Stimulated activated naive CD8-positive, alpha-beta T cell treated with anti-CD3 and anti-CD28 coated beads, Interleukin-15, Interleukin-2, amounts not matched to agents 100 U/mL and 50 U/mL, for 24 hours (primary cell): ENCODE measurements around the gene ADGRV1.
"Not testable (repeated sequence)": the region's sequence is repeated elsewhere in the genome, so short reads cannot be mapped to it uniquely, and the experiment has no call there.

Source experiments
- ATAC-seq: fragments of 150-1000 bp; cut with Tn5 transposase; one replicate; pipeline ENCODE4 v1.10.0; 2021
- DNase-seq: peaks from one replicate; pipeline ENCODE4 v3.0.0; 2021

ADGRV1 gene

DNA sequence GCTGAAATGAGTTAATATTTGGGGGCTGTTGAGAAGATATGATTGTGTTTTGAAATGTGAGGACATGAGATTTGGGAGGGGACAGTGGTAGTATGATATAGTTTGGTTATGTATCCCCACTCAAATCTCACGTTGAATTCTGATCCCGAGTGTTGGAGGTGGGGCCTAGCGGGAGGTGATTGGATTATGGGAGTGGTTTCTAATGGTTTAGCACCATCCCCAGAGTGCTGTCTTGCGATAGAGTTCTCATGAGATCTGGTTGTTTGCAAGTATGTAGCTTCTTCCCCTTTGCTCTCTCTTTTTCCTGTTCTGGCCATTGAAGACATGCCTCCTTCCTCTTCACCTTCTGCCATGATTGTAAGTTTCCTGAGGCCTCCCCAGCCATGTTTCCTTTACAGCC lies 438.5 kb downstream of the ADGRV1 start:
- ATAC-seq (no peak), DNase-seq (no peak)

DNA sequence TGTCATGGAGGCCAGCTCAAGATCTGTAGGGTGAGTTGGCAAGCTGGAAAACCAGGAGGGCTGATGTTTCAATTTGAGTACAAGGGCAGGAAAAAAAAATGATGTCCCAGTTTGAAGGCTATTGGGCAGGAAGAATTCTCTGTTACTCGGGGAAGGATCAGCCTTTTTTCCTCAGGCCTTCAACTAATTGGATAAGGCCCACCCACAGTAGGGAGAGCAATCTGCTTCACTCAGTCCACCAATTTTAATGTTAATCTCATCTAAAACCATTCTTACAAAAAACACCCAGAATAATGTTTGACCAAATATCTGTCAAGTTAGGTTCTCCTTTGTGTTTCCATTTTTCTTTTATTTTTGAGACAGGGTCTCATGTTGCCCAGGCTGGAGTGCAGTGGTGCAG lies 442.1 kb downstream of the ADGRV1 start:
- DNase-seq (no peak), ATAC-seq (no peak)

DNA sequence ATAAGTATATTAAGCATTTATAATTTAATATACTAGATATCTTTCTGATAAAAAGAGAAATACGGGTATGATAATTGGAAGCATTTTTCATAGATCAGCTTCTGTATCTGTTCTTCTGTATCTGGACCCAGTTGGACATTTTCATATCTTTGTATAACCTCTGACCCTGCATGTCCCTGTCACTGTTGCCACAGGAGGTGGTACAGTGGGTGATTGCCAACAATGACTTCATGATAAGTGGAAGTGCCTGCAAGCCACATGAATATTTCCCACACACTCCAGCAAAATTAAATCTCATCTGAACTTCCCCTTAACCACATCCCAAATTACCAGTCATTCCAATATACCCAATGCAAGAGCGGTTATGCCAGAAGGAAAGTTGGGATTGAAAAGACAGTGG lies 448.1 kb downstream of the ADGRV1 start:
- ATAC-seq = no peak
- DNase-seq = no peak

DNA sequence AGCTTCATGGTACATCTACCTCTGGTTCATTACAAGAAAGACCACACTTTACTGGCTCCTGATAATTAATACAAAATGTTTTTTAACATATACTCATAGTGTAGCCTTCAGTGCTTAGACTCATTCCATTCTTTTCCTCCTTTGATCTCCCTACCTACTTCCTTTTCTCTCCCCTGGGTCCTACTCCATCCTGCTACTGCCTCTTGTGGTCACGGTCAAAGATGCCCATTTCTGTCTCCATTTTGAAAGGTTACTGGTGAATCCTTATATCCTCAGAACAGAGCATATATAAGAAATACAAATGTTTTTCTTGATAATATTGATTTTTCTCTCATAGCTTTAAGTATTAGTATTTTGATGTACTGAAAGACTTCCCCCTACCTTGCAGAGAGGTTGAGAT lies 448.7 kb downstream of the ADGRV1 start:
- ATAC-seq (no peak), DNase-seq (no peak)

DNA sequence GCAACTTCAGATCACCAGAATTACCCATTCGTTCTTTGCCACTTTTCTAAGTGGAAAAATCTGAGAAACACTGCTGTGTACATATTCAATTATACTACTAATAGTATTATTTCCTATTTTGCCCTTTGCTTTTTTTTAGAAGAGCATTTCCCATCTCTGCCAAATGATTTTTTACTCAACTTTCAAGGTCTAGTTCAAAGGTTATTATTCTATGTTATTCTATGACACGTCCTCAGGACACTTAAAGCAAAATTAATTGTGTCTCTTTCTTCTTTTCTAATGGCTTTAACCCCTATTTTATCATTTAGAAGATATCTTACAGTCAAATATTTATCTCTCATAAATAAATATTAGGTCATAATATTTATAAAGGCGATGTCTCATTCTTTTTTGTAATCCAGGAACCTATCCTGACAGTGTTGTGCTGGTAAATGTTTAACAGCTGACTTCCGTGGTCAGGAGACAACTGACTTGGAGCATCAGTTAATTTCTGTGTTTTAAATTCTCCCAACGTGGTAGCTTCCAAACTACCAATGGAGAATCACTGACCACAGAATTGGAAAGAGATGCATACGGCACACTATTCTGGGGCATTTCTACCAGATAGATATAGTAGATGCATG lies 449.3 kb downstream of the ADGRV1 start:
- no peak for DNase-seq

DNA sequence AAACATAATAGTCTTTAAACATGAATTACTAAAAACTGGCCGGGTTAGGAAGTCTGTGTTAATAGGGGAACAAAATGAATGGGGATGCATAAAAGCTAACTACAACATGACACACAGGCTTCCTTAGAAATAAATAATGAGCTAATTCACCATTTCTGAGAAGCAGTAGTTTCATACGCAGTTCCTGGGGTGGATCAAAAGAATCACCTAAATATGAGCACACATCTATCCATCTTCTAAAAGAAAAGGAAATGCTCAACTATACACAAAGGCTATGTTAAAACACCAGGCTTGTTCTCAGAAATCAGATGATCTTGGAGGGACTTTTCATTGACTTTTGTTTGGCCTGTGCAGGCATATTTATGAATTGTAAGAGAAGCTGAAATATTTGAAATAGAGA lies 451.5 kb downstream of the ADGRV1 start:
- ATAC-seq = no peak
- no peak for DNase-seq

More for the DNA sequence above, 449.3 kb downstream of the ADGRV1 start:
- no peak for ATAC-seq

DNA sequence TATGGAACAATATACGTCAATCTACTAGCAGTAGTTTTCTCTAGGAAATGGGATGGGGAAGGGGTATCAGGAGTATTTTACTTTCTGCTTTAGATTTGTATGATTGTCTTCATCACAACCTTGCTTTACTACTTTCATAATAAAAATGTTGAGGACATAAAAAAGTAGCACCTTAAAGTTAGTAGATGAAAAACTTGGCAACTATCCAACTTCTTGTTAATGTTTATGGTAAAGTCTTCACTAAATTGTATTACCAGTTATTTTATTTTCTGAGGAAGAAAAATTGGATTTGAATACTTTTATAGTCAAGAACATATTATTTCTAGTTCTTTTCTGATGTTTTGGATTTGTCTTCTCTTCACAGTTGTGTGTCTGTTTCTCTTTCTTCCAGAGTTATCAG lies 452.4 kb downstream of the ADGRV1 start:
- DNase-seq = no peak
- no peak for ATAC-seq

DNA sequence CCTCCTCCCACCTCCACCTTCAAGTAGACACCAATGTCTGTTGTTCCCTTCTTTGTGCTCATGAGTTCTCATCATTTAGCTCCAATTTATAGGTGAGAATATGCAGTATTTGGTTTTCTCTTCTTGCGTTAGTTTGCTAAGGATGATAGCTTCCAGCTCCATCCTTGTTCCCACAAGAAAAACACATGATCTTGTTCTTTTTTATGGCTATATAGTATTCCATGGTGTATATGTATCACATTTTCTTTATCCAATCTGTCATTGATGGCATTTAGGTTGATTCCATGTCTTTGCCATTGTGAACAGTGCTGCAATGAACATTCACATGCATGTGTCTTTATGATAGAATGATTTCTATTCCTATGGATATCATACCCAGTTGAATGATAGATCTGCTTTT lies 454.3 kb downstream of the ADGRV1 start:
- not testable (repeated sequence) for DNase-seq, ATAC-seq

DNA sequence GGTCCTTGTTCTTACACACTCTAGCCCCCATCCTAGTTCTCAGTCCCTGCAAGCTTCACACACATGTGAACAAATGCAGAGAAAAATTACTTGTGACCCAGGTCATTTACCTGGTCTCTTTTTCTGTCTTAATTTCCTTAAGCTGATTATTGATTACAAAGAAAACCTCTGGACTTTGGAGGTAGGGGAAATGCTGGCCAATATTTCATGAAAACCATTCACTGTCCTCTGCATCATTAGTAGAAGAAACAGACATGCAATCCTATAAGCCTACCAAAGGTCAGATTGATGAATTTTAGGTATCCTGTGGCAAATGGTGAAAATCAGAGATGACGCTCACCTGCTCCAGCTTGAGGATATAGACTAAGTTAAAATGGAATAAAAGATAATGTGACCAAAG lies 457.7 kb downstream of the ADGRV1 start:
- ATAC-seq (no peak), DNase-seq (no peak)

DNA sequence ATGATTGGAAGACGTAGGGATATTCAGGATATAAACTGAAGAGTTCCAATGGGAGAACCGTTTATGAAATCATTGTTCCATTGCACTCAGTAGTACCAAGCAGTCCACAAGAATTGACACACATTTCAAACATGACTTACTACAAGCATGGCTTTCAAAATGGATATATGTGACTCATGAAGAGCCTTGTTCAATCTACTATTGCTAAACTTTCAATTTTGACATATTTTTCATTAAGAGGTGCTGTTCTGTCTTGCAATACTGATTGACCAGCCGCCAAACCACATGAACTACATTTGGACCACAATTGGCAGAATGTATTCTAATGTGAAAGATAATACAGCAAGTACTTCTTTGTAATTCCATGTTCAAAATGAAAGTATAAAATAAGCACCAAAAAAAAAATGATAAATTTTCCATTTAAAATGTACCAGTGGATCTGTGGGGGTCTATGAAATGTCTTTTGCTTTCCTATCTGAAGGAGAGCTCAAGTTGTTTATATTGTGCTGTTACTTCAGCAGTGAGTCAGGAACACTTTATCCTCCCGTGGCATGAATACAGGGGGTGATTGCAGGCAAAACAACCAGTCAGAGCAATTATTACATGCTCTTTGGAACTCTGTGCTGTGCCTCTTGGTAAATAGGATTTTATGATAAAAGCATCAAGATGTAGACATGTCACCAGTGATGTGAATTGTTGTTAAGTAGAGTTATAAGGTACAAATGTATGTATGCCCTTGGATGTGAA lies 458.5 kb downstream of the ADGRV1 start:
- ATAC-seq = no peak
- no peak for DNase-seq

DNA sequence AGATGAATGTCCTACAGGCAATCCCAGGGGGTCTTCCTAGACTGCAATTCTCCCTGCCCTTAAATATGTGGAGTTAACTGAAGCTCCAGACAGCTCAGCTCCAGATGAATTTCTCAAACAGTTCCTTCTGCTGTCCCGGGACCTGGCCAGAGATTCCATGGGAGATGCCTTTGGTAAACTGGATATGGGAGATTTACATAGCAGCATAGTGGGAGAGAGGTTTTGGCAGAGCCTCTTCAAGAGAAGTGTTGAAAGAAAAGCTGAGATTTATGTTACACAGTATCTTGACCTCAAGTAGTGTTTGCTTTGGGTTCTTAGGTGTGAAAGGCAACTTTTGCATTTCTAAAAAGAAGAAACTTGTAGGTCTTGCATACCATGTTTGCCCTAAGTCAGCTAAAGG lies 459.6 kb downstream of the ADGRV1 start:
- no peak for DNase-seq

DNA sequence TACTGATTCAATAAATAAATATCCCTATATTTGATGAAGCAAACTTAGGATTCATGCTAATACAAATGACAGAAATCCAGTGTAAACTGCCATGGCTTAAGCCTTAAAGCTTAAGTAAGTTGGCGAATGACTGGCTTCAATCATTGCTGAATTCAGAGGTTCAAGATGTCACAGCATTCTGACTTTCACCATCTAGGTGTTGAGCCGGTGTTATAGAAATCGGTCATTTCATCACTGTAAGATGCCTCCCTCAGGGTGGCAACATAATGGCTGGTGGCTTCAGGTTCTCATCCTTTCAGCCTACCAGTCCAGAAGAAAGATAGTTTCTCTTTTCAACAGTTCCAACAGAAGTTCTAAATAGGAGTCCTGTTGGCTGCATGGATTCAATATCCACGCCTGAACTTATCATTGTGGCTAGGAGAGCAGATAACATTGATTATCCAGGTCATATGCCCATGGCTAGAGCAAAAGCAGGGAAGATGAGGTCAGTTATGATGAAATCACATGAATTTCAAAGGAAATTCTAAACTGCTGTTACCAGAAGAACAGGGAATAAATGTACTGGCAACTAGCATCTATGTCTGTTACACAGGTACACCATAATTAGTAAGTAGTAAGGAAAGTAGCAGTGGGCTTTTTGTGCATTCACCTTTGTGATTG lies 460.2 kb downstream of the ADGRV1 start:
- ATAC-seq = no peak
- DNase-seq = no peak

More for the DNA sequence above, 459.6 kb downstream of the ADGRV1 start:
- ATAC-seq = no peak

DNA sequence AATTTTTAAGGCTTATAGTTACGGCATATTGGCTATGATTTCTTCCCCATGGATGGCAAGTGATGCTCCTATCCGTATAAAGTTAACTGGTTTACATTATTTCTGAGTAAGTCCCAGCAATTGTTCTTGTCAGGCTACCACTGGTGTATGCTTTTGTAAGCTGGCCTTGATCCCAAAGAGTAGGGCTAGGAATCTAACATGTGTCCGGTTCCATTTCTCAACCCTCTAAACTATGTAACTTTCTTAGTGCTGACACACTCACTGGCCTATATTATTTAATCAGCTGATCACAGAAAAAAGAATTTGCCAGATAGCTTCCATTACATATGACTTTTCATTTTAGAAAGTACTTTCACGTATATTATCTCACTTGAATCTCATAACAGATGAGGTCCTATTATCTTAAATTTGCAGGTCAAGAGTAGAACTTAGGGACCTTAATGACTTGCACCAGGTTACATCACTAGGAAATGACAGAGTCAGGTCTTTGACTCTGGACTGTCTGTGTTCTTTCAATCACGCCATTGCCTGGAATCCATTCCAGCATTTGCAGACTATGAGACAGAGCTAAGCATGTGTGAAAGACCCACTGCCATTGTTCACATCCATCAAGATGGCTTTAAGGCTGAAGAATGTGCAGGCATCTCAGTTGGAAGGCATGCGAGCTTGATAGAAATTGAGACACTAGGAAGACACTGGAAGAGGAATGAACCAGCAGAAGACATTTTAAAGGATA lies 461.6 kb downstream of the ADGRV1 start:
- ATAC-seq = no peak
- DNase-seq = no peak

DNA sequence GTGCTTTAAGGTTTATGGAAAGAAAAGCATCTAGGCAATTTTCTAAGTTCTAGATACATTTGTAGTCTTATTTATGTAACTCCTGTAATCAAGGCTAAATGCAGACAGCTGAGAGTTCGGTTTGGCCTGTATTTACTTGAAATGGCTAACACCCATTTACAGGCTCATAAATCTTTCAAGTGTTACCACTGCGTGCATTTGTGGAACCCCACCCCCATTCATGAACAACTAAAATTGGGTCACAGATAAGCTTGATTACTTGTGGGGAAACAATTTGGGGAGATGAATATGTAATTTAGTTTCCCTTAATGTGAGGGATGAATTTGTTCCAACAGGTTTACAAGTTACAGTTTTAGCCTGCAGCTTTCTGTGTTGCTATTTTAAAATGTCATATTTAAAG lies 463.9 kb downstream of the ADGRV1 start:
- no peak for ATAC-seq
- DNase-seq = no peak

DNA sequence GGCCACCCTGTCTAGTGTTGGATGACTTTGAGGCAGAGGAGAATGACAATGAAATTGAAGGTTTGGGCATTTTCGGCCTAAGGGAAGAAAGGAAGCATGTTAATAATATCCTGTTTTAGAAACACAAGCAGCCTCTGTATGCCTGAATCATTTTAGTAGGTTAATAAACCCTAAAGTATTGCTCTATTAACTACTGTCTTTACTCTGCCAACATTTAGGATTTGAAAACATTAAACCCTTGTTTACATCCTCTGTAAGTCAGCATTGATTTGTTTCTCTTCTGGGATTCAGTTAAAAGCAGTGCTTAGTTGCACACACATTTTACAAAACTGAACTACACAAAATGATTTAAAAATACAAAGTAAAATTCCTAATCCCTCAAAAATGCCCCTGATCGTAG lies 465.6 kb downstream of the ADGRV1 start:
- DNase-seq (no peak), ATAC-seq (no peak)

DNA sequence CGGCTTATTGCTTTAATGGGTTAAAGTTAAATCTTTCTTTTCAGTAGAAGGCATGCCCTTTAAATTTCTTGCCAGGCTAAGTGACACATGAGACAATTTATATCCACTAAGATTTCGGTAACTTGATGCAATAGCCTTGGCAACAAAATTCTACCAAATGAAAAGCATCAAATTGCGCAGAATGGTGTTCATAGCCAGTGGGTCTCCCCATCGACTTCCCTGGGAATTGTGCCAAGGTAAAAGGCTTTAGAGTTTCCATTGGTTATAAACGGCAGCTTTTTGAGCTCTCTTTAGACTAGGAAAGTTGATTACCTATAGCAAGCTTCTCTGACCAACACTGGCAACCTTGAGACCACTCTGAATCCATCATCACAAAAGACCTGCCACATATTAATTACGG lies 466.1 kb downstream of the ADGRV1 start:
- no peak for ATAC-seq

DNA sequence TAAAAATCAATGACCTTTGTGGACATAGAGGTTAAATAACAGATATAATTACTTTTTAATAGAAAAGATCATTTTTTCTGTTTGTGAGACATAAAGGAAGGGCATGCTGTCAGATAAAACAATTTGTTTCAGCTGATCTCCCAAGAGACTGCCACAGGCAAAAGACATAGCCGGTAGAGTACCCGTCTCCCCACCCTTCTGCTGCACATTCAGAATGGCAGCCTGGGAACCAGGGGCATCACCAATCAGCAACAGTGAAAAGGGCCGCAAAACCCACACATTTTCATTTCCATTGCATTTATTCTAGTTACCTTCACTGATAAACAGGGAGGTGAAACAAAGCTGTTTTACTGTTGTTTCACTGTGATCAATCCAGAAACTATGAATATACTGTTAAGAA lies 466.9 kb downstream of the ADGRV1 start:
- ATAC-seq (no peak), DNase-seq (no peak)

More for the DNA sequence above, 466.1 kb downstream of the ADGRV1 start:
- no peak for DNase-seq

DNA sequence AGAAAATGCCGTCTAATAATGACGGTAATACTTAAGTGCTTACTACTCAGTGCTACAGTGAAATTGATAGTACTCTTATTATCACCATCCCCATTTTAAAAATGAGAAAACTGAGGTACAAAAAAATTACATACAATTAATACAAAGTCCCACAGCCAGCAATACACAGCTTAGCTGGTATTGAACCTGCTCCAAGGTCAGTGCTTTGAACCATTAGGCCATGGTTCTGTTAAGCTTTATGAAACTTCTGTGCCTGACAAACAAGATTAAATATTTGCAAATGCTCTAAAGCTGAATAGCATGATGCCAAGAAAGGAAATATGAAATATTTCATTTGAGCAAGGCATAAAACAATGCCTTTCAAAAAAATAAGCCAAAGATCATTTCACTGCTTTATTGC lies 467.4 kb downstream of the ADGRV1 start:
- DNase-seq = no peak
- ATAC-seq = no peak

DNA sequence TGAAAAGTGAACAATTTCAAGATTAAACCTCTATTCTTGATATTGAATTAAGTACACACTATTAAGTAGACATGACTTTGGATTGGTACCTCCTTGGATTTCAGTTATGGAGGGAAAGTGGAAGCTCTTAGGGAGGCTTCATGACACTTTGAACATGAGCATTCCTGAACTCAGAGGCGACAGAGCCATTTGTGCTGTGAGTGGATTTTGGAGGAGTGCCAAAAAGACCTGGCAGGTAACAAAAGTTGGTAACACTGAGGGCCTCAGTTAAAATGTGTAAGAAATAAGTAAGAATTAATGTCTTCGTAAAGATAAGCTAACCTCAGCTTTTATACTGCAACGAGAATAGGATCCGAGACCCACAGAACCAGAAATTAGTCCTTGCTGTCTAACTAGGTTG lies 467.9 kb downstream of the ADGRV1 start:
- DNase-seq (no peak), ATAC-seq (no peak)

DNA sequence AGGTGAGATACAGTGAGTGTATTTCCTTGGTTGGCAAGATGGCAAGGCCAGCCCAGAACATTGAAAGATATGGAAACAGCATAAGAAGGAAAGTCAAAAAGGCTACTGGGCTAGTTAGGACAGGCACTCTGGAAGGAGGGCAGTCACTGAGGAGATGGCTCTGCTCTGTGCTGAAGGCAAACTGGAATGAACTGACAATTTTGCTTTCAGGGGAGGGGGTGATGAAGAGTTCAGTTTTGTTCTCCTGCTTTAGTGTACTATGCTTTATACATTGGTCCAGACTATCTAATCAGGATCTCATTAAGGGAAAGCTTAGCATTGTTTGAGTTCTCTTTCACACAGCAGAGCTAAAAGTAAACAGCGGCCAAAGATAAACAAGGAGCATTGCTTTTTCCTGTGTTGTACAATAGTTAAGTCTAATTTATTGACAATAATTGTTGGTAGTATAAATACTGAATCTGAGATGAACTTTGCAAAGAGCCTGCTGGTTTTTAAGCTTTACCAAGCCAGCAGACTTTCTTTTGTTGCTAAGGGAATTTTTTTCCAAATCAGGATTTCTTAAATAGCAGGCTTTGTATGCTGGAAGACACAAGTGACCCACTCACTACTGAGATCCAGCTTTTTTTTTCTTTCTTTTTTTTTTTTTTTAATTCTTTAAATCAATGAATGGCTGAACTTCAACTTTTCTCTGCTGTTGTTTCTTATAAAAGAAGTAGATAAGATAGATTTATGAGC lies 469.0 kb downstream of the ADGRV1 start:
- ATAC-seq = no peak
- DNase-seq = no peak

DNA sequence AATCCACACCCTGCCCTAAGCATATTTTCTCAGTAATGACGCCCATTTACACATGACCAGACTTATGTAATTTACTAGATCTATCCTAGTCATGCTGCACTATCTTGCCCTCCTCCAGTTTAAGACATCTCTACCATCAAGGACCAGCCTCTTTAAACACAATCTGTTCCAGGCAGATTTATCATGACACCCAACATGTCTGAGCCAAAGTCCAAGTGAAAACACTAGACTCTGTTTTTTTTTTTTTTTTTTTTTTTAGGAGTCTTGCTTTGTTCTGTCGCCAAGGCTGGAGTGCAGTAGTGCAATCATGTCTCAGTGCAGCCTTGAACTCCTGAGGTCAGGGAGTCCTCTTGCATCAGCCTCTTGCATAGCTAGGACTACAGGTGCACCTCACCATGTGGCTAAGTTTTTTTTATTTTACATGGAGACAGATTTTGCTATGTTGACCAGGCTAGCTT lies 469.9 kb downstream of the ADGRV1 start:
- DNase-seq (no peak), ATAC-seq (no peak)
